Endothelial cell of umbilical vein (primary cell): ENCODE data around the gene SESN1. TPM values are rescaled to one million over a fixed set of nuclear protein-coding genes. Genes with fewer than 3 reads are reported as not detected.

Experiments
- BruUV-seq: library from RNA; stranded (reverse); fragments of 400-500 nt; replicated peaks from 2 replicates; lab custom pipeline; 2021; lab: Mats Ljungman, UMichigan
- CTCF ChIA-PET: fragments of 300-600, 350-600 bp; sonication (Branson Sonifier 250); formaldehyde crosslinking; loops from one replicate; lab custom pipeline; 2021; ENCODE audit warnings: antibody characterized with exemption, inconsistent platforms; lab: Charles Lee
- POLR2A ChIA-PET: fragments of 300-600, 350-600 bp; sonication (Branson Sonifier 250); formaldehyde crosslinking; loops from one replicate; lab custom pipeline; 2021; ENCODE audit warnings: antibody characterized with exemption, inconsistent platforms; lab: Charles Lee
- DNase-seq: peaks from one replicate; pipeline ENCODE4 v3.0.0-alpha.2; 2011; ENCODE audit warnings: low read depth, low spot score
- FAIRE-seq: peaks from 2 replicates; lab custom pipeline; 2011; peaks lifted over from hg19 to GRCh38; lab: Jason Lieb, UNC
- H2AFZ ChIP-seq: 2 replicates; pipeline ENCODE4 v1.6.0; 2012; ENCODE audit warnings: low read depth, low read length, control low read depth, inconsistent platforms
- H3K27ac ChIP-seq: 2 replicates; pipeline ENCODE4 v1.5.1; 2011; ENCODE audit warnings: low read depth, mild to moderate bottlenecking, control low read depth, low read length, moderate library complexity; ENCODE audit not compliant: insufficient read depth
- H3K27me3 ChIP-seq, 2 experiments: 2 replicates each; pipeline versions ENCODE4 v1.6.0 to v1.6.1; 2011; ENCODE audit warnings: low read length in 2 of 2, mixed read lengths in 1 of 2; ENCODE audit not compliant: control insufficient read depth in 2 of 2, insufficient read depth in 2 of 2
- H3K36me3 ChIP-seq, 2 experiments: 2 replicates in 1 of 2; 3 replicates in 1 of 2; pipeline ENCODE4 v1.5.1; 2011; ENCODE audit warnings: low read length in 2 of 2, mild to moderate bottlenecking in 1 of 2, moderate library complexity in 1 of 2; ENCODE audit not compliant: control insufficient read depth in 2 of 2, insufficient read depth in 2 of 2; ENCODE audit errors: extremely low read depth in 1 of 2
- H3K4me1 ChIP-seq: 3 replicates; pipeline ENCODE4 v1.5.1; 2011; ENCODE audit warnings: mild to moderate bottlenecking, low read length; ENCODE audit not compliant: control insufficient read depth, insufficient read depth; ENCODE audit errors: extremely low read depth
- H3K4me2 ChIP-seq: 2 replicates; pipeline ENCODE4 v1.6.1; 2011; ENCODE audit warnings: low read length, control low read depth, mixed read lengths; ENCODE audit not compliant: insufficient read depth
- H3K4me3 ChIP-seq, 3 experiments: fragments of 200-600 bp in 1 of 3; sonication (generic), shearing (Covaris generic) in 1 of 3; replicated peaks in 1 of 3; 2 replicates each; pipeline ENCODE4 v1.5.1; 2011 to 2016; ENCODE audit warnings: control low read depth in 3 of 3, low read length in 3 of 3, mild to moderate bottlenecking in 2 of 3, inconsistent platforms in 1 of 3, low read depth in 1 of 3, moderate library complexity in 1 of 3; ENCODE audit not compliant: insufficient read depth in 1 of 3
- H3K79me2 ChIP-seq: 2 replicates; pipeline ENCODE4 v1.6.0; 2012; ENCODE audit warnings: low read length, inconsistent platforms; ENCODE audit not compliant: control insufficient read depth, insufficient read depth
- H3K9ac ChIP-seq: replicated peaks from 2 replicates; pipeline ENCODE3; 2011; ENCODE audit warnings: low read length, control low read depth; ENCODE audit not compliant: insufficient read depth; ENCODE audit errors: extremely low read depth
- H3K9me1 ChIP-seq: replicated peaks from 3 replicates; pipeline ENCODE4 v1.6.0; 2011; ENCODE audit warnings: mild to moderate bottlenecking, low read length; ENCODE audit not compliant: control insufficient read depth, insufficient read depth; ENCODE audit errors: extremely low read depth
- H3K9me3 ChIP-seq: replicated peaks from 2 replicates; pipeline ENCODE4 v1.5.1; 2012; ENCODE audit warnings: low read length, inconsistent platforms; ENCODE audit not compliant: control insufficient read depth, insufficient read depth
- H4K20me1 ChIP-seq: replicated peaks from 2 replicates; pipeline ENCODE3; 2011; ENCODE audit warnings: mild to moderate bottlenecking, low read length; ENCODE audit not compliant: control insufficient read depth, insufficient read depth; ENCODE audit errors: extremely low read depth
- FOS ChIP-seq: IDR thresholded peaks from 2 replicates; pipeline ENCODE4 v1.6.1; 2011; ENCODE audit warnings: mild to moderate bottlenecking, low read length, moderate library complexity, borderline replicate concordance; ENCODE audit not compliant: insufficient read depth
- JUN ChIP-seq: IDR thresholded peaks from 2 replicates; pipeline ENCODE4 v1.6.1; 2011; ENCODE audit warnings: borderline replicate concordance, low read depth; ENCODE audit not compliant: insufficient read length, insufficient read depth
- MYC ChIP-seq: IDR thresholded peaks from one replicate; pipeline ENCODE4 v1.6.1; 2011; ENCODE audit warnings: mild to moderate bottlenecking, low read depth, low read length
- POLR2A ChIP-seq: IDR thresholded peaks from 2 replicates; pipeline ENCODE4 v1.6.1; 2012; ENCODE audit warnings: low read depth, mild to moderate bottlenecking, control low read depth, low read length
- dilution Hi-C: fragments of 300-500 bp; cut with MboI; formaldehyde crosslinking; loops from one replicate; pipeline ENCODE4 v1.15.0; 2019; ENCODE audit warnings: low sequenced_read_pairs; ENCODE audit not compliant: extremely low pct_ligation_motif_present
- intact Hi-C: fragments of 100-400 bp; cut with micrococcal nuclease; formaldehyde crosslinking; loops from one replicate; pipeline ENCODE4 v1.10.0; 2022
- polyA plus RNA-seq, 4 experiments: library from polyadenylated mRNA; depleted of rRNA in 3 of 4; stranded (reverse) in 3 of 4; unstranded in 1 of 4; fragments of >200 nt; gene quantifications; 2 replicates each; pipeline versions ENCODE4 v1.2.1 to v1.2.3, GENCODE V29; 2011 to 2012; ENCODE audit warnings: missing spikeins in 1 of 4
- total RNA-seq: library from RNA; stranded (reverse); gene quantifications from 2 replicates; pipeline ENCODE4 v1.2.3, GENCODE V29; 2021
- TF ChIP-seq, protein P1 (sequence below): IDR thresholded peaks from 2 replicates; pipeline ENCODE4 v1.6.1; 2011; ENCODE audit not compliant: insufficient read depth, insufficient read length

The SESN1 gene
- total and polyA plus RNA-seq, 2 donors (not counting 3 experiments of a cell fraction or from before 2014, with no cell fraction given), result 7.1 to 15.6 TPM

DNA sequence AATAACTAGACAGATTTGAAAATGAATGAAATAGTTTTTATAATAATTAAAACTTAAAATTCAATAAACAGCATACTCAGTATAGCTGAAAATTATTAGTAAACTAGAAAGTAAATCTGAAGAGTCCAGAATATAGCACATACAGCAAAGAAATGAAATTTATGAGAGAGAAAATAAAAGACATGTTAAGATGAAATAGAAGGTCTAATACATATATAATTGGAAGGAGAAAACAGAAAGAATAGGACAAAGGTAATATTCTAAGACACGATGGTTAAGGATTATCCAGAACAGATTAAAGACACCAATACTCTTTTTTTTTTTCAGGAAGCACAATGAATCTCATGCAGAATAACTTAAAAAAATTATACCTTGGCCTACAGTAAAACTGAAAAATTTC is 69.0 kb downstream of the SESN1 start:
- no peak overlapping the region for H2AFZ ChIP-seq
- no peaks in the 10 kb centered on the region for H3K9me3 ChIP-seq
- H3K4me3 ChIP-seq, result no peak overlapping the region
- ChIA-PET POLR2A (no interaction called here), CTCF (interaction anchor here (1.6 kb wide), 1 partner anchor 11 kb away, joined by 4 read pairs; no protein-coding TSS in a partner anchor)
- dilution Hi-C loops (no loop called here), intact Hi-C loops (no loop called here)
- no peaks in the 10 kb centered on the region for H3K36me3 ChIP-seq
- DNase-seq (no peak), FAIRE-seq (no peak)
- H3K27me3 ChIP-seq, result no peaks in the 10 kb centered on the region
- H3K4me1 ChIP-seq, result no peaks in the 10 kb centered on the region
- no peaks in the 10 kb centered on the region for H3K79me2 ChIP-seq
- no peak overlapping the region for H3K4me2 ChIP-seq
- peaks cover 2% of the 10 kb centered on the region for H3K9me1 ChIP-seq
- H3K9ac ChIP-seq, result no peak overlapping the region
- H4K20me1 ChIP-seq, result no peaks in the 10 kb centered on the region
- TF ChIP-seq FOS (no peak), POLR2A (no peak), MYC (no peak)
- TF ChIP-seq, protein P1, sequence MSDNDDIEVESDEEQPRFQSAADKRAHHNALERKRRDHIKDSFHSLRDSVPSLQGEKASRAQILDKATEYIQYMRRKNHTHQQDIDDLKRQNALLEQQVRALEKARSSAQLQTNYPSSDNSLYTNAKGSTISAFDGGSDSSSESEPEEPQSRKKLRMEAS, result no peak
- BruUV-seq, result no TSS peak
- no peak overlapping the region for H3K27ac ChIP-seq

GRCh38 chr6:109024784-109025183 is 69.9 kb downstream of the SESN1 start:
- Histone ChIP-seq H3K9me3 (no peaks in the 10 kb centered on the region), H3K27me3 (no peaks in the 10 kb centered on the region), H3K36me3 (no peaks in the 10 kb centered on the region), H3K79me2 (no peaks in the 10 kb centered on the region), H4K20me1 (no peaks in the 10 kb centered on the region), H3K4me3 (no peak overlapping the region), H3K27ac (no peak overlapping the region), H2AFZ (no peak overlapping the region), H3K9me1 (peaks cover 2% of the 10 kb centered on the region), H3K4me2 (no peak overlapping the region), H3K9ac (no peak overlapping the region), H3K4me1 (no peaks in the 10 kb centered on the region)
- BruUV-seq, result no TSS peak
- ChIA-PET POLR2A (no interaction called here), CTCF (interaction anchor here (1.6 kb wide), 1 partner anchor 10 kb away, joined by 4 read pairs; no protein-coding TSS in a partner anchor)
- dilution Hi-C loops (no loop called here), intact Hi-C loops (no loop called here)
- DNase-seq (no peak), FAIRE-seq (no peak)
- TF ChIP-seq MYC, result no peak
- no peak for TF ChIP-seq JUN
